ENCODE measurements around the gene RIPOR3.

- TF ChIP-seq CTCF (IDR thresholded peaks at IDR 0.05; ENCODE audit: insufficient read depth, low read length) (no peak), REST (IDR thresholded peaks at IDR 0.05; ENCODE audit: insufficient replicate concordance, low read depth) (no peak), POLR2AphosphoS5 (IDR thresholded peaks at IDR 0.05; ENCODE audit: low read depth) (no peak), GABPA (IDR thresholded peaks at IDR 0.05; ENCODE audit: low read depth) (no peak), SPI1 (IDR thresholded peaks at IDR 0.05; ENCODE audit: borderline replicate concordance, low read depth) (no peak)
Observed at GRCh38 chr20:50613438-50614169, 77.7 kb downstream of the RIPOR3 start.
